Nephron (organoid): ENCODE results near the gene DENND6B.

ENCODE experiments used
- H3K27ac Mint-ChIP-seq, 3 experiments: 2 replicates each; pipeline ENCODE4 v1.8.0; 2020; ENCODE audit warnings: mixed read lengths in 3 of 3, mild to moderate bottlenecking in 2 of 3, moderate library complexity in 1 of 3
- H3K27me3 Mint-ChIP-seq: 2 replicates; pipeline ENCODE4 v1.8.0; 2021; ENCODE audit warnings: low read depth, mild to moderate bottlenecking, moderate library complexity, mixed read lengths
- H3K36me3 Mint-ChIP-seq: 2 replicates; pipeline ENCODE4 v1.8.0; 2020; ENCODE audit warnings: low read depth, mixed read lengths
- H3K4me1 Mint-ChIP-seq: 2 replicates; pipeline ENCODE4 v1.8.0; 2020; ENCODE audit warnings: mixed read lengths
- H3K4me3 Mint-ChIP-seq, 3 experiments: 2 replicates each; pipeline ENCODE4 v1.8.0; 2020; ENCODE audit warnings: mild to moderate bottlenecking in 3 of 3, mixed read lengths in 3 of 3, moderate library complexity in 2 of 3
- H3K9me3 Mint-ChIP-seq: 2 replicates; pipeline ENCODE4 v1.8.0; 2020; ENCODE audit warnings: mixed read lengths
- TF ChIP-seq, protein P1 (sequence below), 3 experiments: fragments of 200-600 bp; sonication (generic); IDR thresholded peaks; one replicate each; pipeline ENCODE4 v1.5.0; 2021; ENCODE audit warnings: antibody characterized with exemption in 3 of 3; ENCODE audit not compliant: unreplicated experiment in 3 of 3

The DENND6B gene

DNA sequence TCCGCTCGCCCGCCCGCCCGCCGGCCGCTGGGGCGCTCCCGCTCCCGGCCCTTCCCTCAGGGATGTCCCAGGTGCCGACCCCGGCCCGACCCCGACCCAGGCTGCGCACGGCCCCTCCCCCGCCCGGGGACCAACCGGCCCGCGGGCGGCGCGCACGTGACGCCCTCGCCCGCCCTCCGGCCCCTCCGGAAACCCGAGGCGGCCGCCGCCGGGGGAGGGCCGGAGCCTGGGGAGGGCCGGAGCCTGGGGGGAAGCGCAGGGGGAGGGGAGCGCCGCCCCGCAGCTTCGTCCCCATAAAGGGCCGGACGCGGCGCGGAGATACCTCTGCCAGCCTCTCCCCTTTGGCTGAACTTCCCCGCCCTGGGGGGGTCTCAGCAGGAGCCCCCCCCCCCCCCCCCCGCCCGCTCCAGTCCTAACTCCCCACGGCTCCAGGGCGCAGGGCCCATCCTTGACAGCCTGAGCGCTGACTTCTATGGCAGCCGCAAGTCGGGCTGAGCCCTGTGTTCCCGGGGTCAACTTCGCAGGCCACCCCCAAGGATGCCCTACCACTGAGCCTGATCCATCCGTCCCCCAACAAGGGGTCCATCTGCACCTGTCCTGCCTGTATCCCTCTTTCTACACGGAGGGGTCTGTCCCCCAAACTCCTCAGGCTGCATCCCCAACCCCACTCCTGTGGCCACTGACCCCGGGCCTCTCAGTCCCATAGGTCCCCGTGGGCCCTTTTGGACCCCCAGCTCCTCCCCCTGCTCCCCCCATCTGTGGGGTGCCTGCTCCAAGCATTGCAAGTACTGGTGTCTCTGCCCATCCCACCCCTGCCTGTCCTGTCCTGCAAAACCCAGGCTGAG, 65.0 kb downstream of the DENND6B start, which contains the start of gene MAPK12:
Gene MAPK12 (minus strand): TSS at position 69 of the 845 bp plus-strand sequence. CDS start 174 bp downstream, outside the sequence.
- Mint-ChIP-seq H3K27ac (no peak within 1 kb of the TSS), H3K36me3 (no peaks in the 10 kb centered on the region), H3K4me3 (peak within 1 kb of the TSS; percentile 79 to 82 (median 79)), H3K4me1 (no peaks in the 10 kb centered on the region), H3K27me3 (peaks cover 6% of the 10 kb centered on the region), H3K9me3 (no peaks in the 10 kb centered on the region)
- TF ChIP-seq, protein P1, sequence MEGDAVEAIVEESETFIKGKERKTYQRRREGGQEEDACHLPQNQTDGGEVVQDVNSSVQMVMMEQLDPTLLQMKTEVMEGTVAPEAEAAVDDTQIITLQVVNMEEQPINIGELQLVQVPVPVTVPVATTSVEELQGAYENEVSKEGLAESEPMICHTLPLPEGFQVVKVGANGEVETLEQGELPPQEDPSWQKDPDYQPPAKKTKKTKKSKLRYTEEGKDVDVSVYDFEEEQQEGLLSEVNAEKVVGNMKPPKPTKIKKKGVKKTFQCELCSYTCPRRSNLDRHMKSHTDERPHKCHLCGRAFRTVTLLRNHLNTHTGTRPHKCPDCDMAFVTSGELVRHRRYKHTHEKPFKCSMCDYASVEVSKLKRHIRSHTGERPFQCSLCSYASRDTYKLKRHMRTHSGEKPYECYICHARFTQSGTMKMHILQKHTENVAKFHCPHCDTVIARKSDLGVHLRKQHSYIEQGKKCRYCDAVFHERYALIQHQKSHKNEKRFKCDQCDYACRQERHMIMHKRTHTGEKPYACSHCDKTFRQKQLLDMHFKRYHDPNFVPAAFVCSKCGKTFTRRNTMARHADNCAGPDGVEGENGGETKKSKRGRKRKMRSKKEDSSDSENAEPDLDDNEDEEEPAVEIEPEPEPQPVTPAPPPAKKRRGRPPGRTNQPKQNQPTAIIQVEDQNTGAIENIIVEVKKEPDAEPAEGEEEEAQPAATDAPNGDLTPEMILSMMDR (IDR thresholded peaks at IDR 0.05; ENCODE audit: unreplicated experiment in 3 of 3): no peak

DNA sequence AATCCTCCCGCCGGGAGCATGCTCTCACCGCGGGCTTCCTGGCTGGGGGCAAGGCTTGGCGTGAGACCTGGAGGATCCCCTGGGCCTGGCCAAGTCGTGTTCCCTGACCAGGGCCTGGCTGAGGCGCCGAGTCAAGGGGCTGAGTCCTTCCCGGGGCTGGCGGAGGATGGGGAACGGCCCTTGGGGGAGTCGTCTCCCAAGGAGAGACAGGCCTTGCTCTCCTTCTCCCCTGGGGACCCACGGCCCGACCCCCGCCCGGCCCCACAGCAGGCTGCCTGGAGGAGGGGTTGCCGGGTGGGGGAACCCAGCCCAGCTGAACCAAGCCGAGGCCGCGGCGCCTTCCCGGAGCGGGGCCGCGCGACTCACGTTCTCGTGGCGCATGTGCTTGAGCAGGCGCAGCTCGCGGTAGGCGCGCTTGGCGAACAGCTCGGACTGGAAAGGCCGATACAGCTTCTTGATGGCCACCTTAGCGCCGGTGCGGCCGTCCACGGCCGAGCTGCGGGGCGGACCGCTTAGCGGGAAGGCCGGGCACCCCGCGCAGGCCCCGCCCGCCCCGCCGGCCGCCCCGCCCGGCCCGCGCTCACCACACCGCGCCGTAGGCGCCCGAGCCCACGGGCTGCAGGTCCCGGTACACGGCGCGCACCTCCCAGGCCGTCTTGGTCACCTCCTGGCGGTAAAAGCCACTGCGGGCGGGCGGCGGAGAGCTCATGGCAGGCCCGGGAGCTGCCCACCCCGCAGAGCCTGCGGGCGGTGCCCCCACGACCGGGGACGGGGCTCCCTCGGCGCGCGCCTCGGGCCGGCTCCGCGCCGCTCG, 65.8 kb downstream of the DENND6B start:
- H3K4me3 Mint-ChIP-seq: peak overlapping the region; percentile 65 to 69 (median 67)
- no peaks in the 10 kb centered on the region for H3K9me3 Mint-ChIP-seq

DNA sequence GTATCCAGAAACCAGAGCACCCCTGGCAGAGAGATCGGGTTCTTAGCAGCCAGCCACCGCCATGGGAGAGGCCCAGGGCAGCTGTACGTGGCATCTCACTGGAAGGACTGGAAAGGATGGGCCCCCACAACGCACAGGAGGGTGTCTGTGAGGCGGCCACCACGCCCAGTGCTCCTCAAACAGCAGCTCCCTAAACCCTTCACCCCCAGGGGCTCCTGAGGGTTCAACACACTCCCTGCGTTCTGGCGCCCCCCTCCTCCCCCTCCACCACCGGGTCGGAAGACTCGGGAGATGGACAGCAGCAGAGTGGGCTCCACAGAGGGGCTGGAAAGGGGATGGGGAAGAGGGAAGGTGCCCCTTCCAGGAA, 66.4 kb downstream of the DENND6B start:
- Mint-ChIP-seq H3K27me3 (peaks cover 6% of the 10 kb centered on the region), H3K36me3 (no peaks in the 10 kb centered on the region), H3K4me3 (peak overlapping the region; percentile 65 to 69 (median 67)), H3K4me1 (no peaks in the 10 kb centered on the region), H3K9me3 (no peaks in the 10 kb centered on the region), H3K27ac (no peak overlapping the region)
- TF ChIP-seq, protein P1 (IDR thresholded peaks at IDR 0.05; ENCODE audit: unreplicated experiment in 3 of 3): no peak

More for the DNA sequence above, 65.8 kb downstream of the DENND6B start:
- TF ChIP-seq, protein P1 (IDR thresholded peaks at IDR 0.05; ENCODE audit: unreplicated experiment in 3 of 3): no peak
- Mint-ChIP-seq H3K27me3 (peaks cover 6% of the 10 kb centered on the region), H3K27ac (no peak overlapping the region), H3K4me1 (no peaks in the 10 kb centered on the region), H3K36me3 (no peaks in the 10 kb centered on the region)

DNA sequence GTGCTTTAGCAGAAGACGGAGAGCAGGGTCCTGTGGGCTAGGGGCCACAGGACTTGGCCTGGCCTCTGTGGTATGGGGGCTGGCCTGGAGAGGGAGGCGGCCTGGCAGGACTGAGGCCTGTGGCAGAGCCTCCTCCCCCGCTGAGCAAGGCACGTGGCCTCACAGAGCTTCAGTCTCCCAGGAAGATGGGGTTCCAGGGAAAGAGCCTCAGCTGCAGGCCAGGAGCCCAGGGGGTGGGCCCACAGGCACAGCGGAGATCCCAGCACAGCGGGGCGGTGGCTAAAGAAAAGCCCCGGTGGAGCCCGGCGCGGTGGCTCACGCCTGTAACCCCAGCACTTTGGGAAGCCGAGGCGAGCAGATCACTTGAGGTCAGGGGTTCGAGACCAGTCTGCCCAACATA, 67.5 kb downstream of the DENND6B start:
- TF ChIP-seq, protein P1 (IDR thresholded peaks at IDR 0.05; ENCODE audit: unreplicated experiment in 3 of 3): no peak
- H3K9me3 Mint-ChIP-seq: no peaks in the 10 kb centered on the region
- peaks cover 6% of the 10 kb centered on the region for H3K27me3 Mint-ChIP-seq
- peak overlapping the region; percentile 61 to 74 (median 70) for H3K4me3 Mint-ChIP-seq
- H3K27ac Mint-ChIP-seq: no peak overlapping the region
- H3K36me3 Mint-ChIP-seq: no peaks in the 10 kb centered on the region
- no peaks in the 10 kb centered on the region for H3K4me1 Mint-ChIP-seq
